GM12891 (cell line): ENCODE results near the gene MFSD12.

Experiments used
- DNase-seq: peaks from one replicate; pipeline ENCODE4 v3.0.0; 2011; ENCODE audit warnings: low spot score; ENCODE audit not compliant: insufficient read length
- FAIRE-seq: peaks from 2 replicates; lab custom pipeline; 2011; peaks lifted over from hg19 to GRCh38; lab: Jason Lieb, UNC
- PAX5 ChIP-seq: IDR thresholded peaks from 2 replicates; pipeline ENCODE4 v1.6.1; 2011; ENCODE audit warnings: low read length, moderate library complexity, mild to moderate bottlenecking; ENCODE audit not compliant: insufficient read depth, severe bottlenecking
- POLR2A ChIP-seq: IDR thresholded peaks from 2 replicates; pipeline ENCODE4 v1.6.1; 2011; ENCODE audit warnings: low read depth, low read length, control low read depth
- POLR2AphosphoS5 ChIP-seq: IDR thresholded peaks from 2 replicates; pipeline ENCODE4 v1.6.1; 2011; ENCODE audit warnings: low read depth, low read length, control low read depth
- POU2F2 ChIP-seq: IDR thresholded peaks from 2 replicates; pipeline ENCODE4 v1.6.1; 2011; ENCODE audit warnings: low read depth, mild to moderate bottlenecking, control low read depth, low read length, moderate library complexity
- SPI1 ChIP-seq: IDR thresholded peaks from 2 replicates; pipeline ENCODE4 v1.6.1; 2011; ENCODE audit warnings: low read depth, low read length, control low read depth
- TAF1 ChIP-seq: IDR thresholded peaks from 2 replicates; pipeline ENCODE4 v1.6.1; 2011; ENCODE audit warnings: low read depth, low read length, control low read depth

The MFSD12 gene

DNA sequence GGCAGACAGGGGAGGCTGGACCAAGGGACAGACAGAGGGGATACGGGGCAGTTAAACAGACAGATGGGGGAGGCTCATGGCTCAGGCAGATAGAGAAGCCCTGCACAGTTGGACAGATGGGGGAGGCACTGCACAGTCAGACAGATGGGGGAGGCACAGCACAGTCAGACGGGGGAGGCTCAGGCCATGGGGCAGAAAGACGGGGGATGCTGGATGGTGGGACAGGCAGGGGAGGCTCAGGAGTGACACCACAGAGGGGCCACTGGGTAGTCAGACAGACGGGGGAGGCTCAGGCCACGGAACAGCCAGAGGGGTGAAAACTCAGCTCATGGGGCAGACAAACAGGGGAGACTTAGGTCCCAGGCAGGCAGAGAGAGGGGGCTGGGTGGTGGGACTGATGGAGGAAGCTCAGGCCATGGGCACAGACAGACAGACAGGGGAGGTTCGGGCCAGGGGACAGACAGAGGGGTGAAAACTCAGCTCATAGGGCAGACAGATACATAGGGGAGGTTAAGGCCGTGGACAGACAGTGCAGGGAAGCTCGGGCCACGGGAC, 886 bp downstream of the MFSD12 start:
- FAIRE-seq: no peak
- DNase-seq: no peak
- no peak for TF ChIP-seq POU2F2
- no peak for TF ChIP-seq POLR2A
- TF ChIP-seq PAX5: no peak
- TF ChIP-seq SPI1: no peak
- TF ChIP-seq TAF1: no peak
- no peak for TF ChIP-seq POLR2AphosphoS5

DNA sequence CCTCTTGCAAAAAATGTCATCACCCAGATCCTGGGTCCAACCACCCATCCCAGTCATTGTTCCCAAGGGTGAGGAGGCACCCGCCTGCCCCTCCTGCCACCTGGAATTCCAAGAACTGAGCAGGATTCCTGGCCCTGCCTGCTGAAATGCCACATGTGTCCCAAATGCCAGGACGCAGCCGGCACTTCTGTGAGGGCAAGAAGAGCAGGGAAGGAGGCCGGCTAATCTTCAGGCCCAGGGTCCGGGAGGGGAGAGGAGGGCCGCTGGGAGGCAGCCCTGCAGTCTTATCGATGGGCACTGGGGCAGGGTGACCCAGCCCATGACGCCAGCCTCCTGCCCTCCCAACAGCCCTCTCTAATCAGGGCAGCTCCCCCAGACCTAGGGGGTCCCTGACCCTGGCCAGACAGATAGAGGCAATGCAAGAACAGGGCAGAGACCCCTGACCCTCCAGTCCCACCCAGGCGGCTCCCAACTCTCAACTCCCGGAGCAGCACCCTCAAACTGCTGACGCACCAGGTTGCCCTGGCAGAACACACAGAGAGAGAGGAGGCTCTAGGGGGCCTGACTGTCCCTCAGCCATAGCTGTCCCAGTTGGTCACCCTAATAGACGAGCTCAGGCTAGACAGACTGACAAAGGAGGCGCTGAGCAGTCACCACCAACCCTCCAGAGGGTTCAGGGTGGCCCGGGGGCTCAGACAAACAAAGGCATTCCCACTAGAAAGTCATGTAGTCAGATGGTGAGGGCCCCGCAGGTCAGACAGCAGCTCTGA, 1.5 kb downstream of the MFSD12 start:
- TF ChIP-seq PAX5 (no peak), POU2F2 (no peak), SPI1 (no peak), POLR2A (no peak), TAF1 (no peak), POLR2AphosphoS5 (no peak)
- no peak for DNase-seq
- no peak for FAIRE-seq

DNA sequence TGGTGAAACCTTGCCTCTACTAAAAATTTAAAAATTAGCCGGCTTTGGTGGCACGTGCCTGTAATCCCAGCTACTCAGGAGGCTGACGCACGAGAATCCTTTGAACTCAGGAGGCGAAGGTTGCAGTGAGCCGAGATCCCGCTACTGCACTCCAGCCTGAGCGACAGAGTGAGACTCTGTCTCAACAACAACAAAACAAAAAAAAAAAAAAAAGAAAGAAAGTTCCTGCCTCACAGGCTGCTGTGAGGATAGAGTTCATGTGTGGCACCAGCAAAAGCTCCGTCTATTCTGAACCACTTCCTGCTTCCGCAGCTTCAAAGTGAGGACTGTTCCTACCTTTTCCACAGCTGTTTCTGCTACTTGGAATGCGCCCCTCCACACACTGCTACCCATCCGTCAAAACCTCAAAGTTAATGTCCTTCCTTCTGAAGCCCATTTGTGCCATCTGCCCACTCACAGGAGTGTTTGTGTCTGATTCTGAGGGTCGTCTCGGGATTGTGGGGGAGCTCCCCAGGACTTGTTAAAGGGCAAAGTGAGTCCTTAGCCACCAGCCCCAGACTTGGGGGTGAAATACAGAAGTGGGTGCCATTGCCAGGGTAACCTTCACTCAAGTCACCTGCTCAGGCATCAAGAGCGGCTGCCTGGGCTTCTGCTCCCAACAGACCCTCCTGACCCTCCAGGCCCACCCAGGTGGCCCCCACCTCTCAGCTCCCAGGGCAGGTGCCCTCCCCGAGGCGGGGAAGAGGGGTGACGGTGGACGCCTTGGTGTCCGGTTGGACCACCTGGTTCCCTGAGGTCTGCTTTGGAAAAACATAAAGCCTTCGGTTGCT, 2.9 kb downstream of the MFSD12 start:
- TF ChIP-seq POLR2AphosphoS5: no peak
- TF ChIP-seq SPI1: peak; percentile 5; the same call in 1 of the 2 replicates
- no peak for DNase-seq
- FAIRE-seq: peak; percentile 85

GRCh38 chr19:3551792-3552095, 5.6 kb downstream of the MFSD12 start:
- no peak for FAIRE-seq
- TF ChIP-seq POU2F2 (no peak), POLR2AphosphoS5 (no peak), TAF1 (no peak), PAX5 (no peak), POLR2A (no peak)
- no peak for DNase-seq

DNA sequence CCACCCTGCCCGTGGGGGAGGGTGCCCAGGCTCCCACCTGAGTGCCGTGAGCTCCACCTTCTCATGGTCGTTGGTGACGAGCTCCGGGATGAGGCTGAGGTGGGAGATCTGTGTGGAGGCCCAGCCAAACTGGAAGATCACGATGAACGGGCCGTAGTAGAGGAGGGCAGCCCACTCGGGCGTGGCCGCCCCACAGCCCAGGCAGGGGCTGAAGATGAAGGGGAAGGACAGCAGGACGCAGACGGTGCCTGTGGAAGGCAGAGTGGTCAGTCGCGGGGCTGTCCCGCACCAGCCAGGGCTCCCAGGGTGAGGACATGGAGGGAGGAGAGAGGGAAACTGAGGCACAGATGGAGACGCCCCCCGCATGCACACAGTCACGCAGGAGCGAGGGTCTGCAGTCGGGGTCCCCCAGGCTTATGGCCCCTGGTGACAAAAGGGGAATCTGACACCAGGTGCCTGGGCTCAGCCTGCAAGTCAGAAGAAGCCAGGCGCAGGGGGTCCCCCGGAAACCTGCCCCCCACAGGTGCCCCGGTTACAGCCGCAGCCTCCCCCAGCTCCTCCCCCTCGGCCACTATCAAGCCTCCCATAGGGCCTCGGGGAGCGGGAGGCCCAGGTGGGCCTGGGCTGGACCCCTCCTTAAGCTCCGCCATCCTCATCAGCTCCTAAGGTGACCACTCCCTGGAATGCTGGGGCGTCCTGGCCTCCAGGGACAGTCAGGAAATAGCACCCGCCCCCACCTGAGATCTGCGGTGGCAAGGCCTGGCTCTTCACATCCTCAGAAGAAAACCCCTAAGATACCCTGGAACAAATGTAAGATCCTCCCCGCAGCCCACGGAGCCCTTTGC, 6.2 kb downstream of the MFSD12 start:
- DNase-seq (no peak), FAIRE-seq (no peak)
- TF ChIP-seq POLR2AphosphoS5: no peak
- TF ChIP-seq TAF1: no peak
- TF ChIP-seq POU2F2: no peak
- TF ChIP-seq POLR2A: no peak
- no peak for TF ChIP-seq PAX5
- no peak for TF ChIP-seq SPI1

- DNase-seq (no peak), FAIRE-seq (no peak)
- TF ChIP-seq TAF1 (no peak), PAX5 (no peak), SPI1 (no peak), POLR2A (no peak), POU2F2 (no peak), POLR2AphosphoS5 (no peak)
Measured at GRCh38 chr19:3549816-3550215, 7.6 kb downstream of the MFSD12 start.

DNA sequence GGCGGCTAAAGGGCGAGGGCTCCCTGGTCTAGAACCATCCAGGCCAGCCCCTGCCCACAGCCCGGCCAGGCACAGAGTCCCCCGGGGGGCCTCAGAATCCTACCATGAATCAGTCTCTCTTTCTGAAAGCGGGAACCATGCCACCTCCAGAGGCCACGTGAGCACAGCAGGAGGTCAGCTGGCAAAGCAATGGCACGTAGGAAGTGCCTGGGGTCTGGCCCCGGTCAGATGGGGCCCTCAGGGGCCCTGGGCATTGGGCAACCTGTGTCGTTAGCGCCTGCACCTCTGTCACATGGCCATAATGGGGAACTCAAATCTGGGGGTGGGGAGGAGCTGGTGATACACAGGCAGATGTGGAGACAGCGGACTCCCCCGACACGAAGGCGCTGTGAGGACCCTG, 8.8 kb downstream of the MFSD12 start:
- FAIRE-seq: no peak
- no peak for DNase-seq

GRCh38 chr19:3547767-3548282, 9.6 kb downstream of the MFSD12 start:
- DNase-seq (no peak), FAIRE-seq (no peak)
- no peak for TF ChIP-seq SPI1
- TF ChIP-seq TAF1: no peak
- TF ChIP-seq POLR2AphosphoS5: no peak
- TF ChIP-seq POLR2A: no peak
- TF ChIP-seq PAX5: no peak
- no peak for TF ChIP-seq POU2F2

More for the DNA sequence above, 8.8 kb downstream of the MFSD12 start:
- TF ChIP-seq PAX5 (no peak), TAF1 (no peak), POLR2AphosphoS5 (no peak), POU2F2 (no peak), POLR2A (no peak), SPI1 (no peak)

DNA sequence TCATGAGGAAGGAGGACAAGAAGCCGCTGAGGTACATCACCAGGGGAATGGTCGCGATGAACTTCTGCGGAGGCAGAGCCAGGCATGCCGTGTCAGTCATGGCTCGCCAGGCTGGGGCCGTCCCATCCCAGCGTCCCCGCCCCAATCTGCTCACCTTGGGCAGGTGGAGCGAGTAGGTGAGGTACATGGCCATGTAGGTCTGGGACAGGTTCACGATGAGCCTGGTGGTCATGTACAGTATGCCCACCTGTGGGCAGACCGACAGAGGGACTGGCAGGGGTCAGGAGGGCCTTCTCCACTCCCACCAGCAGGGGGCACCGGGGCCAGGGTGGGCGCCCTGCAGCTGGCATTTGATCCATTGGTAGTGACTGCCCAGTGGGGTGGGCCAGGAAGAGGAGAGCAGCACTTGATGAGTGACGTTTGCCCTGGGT, 10.1 kb downstream of the MFSD12 start:
- FAIRE-seq: peak; percentile 33
- TF ChIP-seq SPI1 (no peak), TAF1 (no peak)
- no peak for DNase-seq
